ENCODE results near the gene METTL22. TPM values are rescaled to one million over a fixed set of nuclear protein-coding genes. Genes with fewer than 3 reads are reported as not detected.

Gene METTL22
- total RNA-seq, 1 donor from 2014 or later = 40.0 TPM

- TF ChIP-seq POLR2A (IDR thresholded peaks at IDR 0.05) (no peak), POLR2AphosphoS5 (IDR thresholded peaks at IDR 0.05; ENCODE audit: insufficient read depth in 1 of 2, low read depth in 1 of 2) (no peak), CTCF (IDR thresholded peaks at IDR 0.05) (no peak)
- Histone ChIP-seq H3K27ac (no peak overlapping the region), H3K4me1 (no peaks in the 10 kb centered on the region), H3K27me3 (no peaks in the 10 kb centered on the region), H3K4me3 (no peak overlapping the region), H3K9me3 (no peaks in the 10 kb centered on the region), H3K36me3 (peaks cover 0 to 91% of the 10 kb centered on the region in 2 donors)
- no peak for DNase-seq (ENCODE audit: extremely low spot score in 2 of 2)
- intact Hi-C loops (cut with DNase I) = no loop called here
These were observed 8.9 kb downstream of the METTL22 start for GRCh38 chr16:8630255-8630953.

- intact Hi-C loops (cut with DNase I) = no loop called here
- Histone ChIP-seq H3K4me1 (no peaks in the 10 kb centered on the region), H3K9me3 (no peaks in the 10 kb centered on the region), H3K27ac (no peak overlapping the region), H3K36me3 (peaks cover 0 to 91% of the 10 kb centered on the region in 2 donors), H3K4me3 (no peak overlapping the region), H3K27me3 (no peaks in the 10 kb centered on the region)
- no peak for DNase-seq (ENCODE audit: extremely low spot score in 2 of 2)
- TF ChIP-seq POLR2AphosphoS5 (IDR thresholded peaks at IDR 0.05; ENCODE audit: insufficient read depth in 1 of 2, low read depth in 1 of 2) = no peak
- TF ChIP-seq POLR2A (IDR thresholded peaks at IDR 0.05) = no peak
- no peak for TF ChIP-seq CTCF (IDR thresholded peaks at IDR 0.05)
These were observed 9.9 kb downstream of the METTL22 start for GRCh38 chr16:8631373-8631772.

- DNase-seq (ENCODE audit: extremely low spot score in 2 of 2) = no peak
- Histone ChIP-seq H3K4me1 (no peaks in the 10 kb centered on the region), H3K27me3 (no peaks in the 10 kb centered on the region), H3K4me3 (no peak overlapping the region), H3K27ac (no peak overlapping the region), H3K9me3 (no peaks in the 10 kb centered on the region), H3K36me3 (peaks cover 0 to 91% of the 10 kb centered on the region in 2 donors)
- intact Hi-C loops (cut with DNase I) = no loop called here
- TF ChIP-seq POLR2AphosphoS5 (IDR thresholded peaks at IDR 0.05; ENCODE audit: insufficient read depth in 1 of 2, low read depth in 1 of 2) (no peak), CTCF (IDR thresholded peaks at IDR 0.05) (no peak), POLR2A (IDR thresholded peaks at IDR 0.05) (no peak)
These were observed 10.4 kb downstream of the METTL22 start for GRCh38 chr16:8631818-8632465.

GRCh38 chr16:8632675-8633182 lies 11.2 kb downstream of the METTL22 start:
- DNase-seq (ENCODE audit: extremely low spot score in 2 of 2) = no peak
- H3K36me3 ChIP-seq = peaks cover 0 to 90% of the 10 kb centered on the region in 2 donors
- no peaks in the 10 kb centered on the region for H3K4me1 ChIP-seq
- no peak overlapping the region for H3K4me3 ChIP-seq
- intact Hi-C loops (cut with DNase I) = no loop called here
- H3K27me3 ChIP-seq = no peaks in the 10 kb centered on the region
- no peak for TF ChIP-seq POLR2A (IDR thresholded peaks at IDR 0.05)
- no peak for TF ChIP-seq POLR2AphosphoS5 (IDR thresholded peaks at IDR 0.05; ENCODE audit: insufficient read depth in 1 of 2, low read depth in 1 of 2)
- no peak for TF ChIP-seq CTCF (IDR thresholded peaks at IDR 0.05)
- no peak overlapping the region for H3K27ac ChIP-seq
- no peaks in the 10 kb centered on the region for H3K9me3 ChIP-seq

Measured in vagina (tissue), 2 donors.